HEK293 (cell line): Measurements from ENCODE around the gene CCBE1.

Experiments used
- YY1 ChIP-seq: fragments of 450-650 bp; formaldehyde crosslinking; IDR thresholded peaks from 2 replicates; pipeline ENCODE4 v1.5.1; 2018; ENCODE audit warnings: missing biosample characterization, missing genetic modification characterization
- ZNF133 ChIP-seq: fragments of 450-650 bp; formaldehyde crosslinking; IDR thresholded peaks from 2 replicates; pipeline ENCODE4 v1.5.1; 2016; ENCODE audit warnings: missing biosample characterization, missing genetic modification characterization
- ZNF510 ChIP-seq: fragments of 450-650 bp; formaldehyde crosslinking; IDR thresholded peaks from 2 replicates; pipeline ENCODE4 v1.5.1; 2018; ENCODE audit warnings: mild to moderate bottlenecking, missing genetic modification characterization, missing biosample characterization; ENCODE audit not compliant: insufficient replicate concordance
- ZNF544 ChIP-seq: fragments of 450-650 bp; formaldehyde crosslinking; IDR thresholded peaks from 2 replicates; pipeline ENCODE4 v1.5.0; 2017; ENCODE audit warnings: missing biosample characterization, missing genetic modification characterization
- ZNF707 ChIP-seq: fragments of 450-650 bp; formaldehyde crosslinking; IDR thresholded peaks from 2 replicates; pipeline ENCODE4 v1.5.1; 2016; ENCODE audit warnings: missing biosample characterization, missing genetic modification characterization
- ZSCAN16 ChIP-seq: fragments of 450-650 bp; formaldehyde crosslinking; IDR thresholded peaks from 2 replicates; pipeline ENCODE4 v1.5.1; 2016; ENCODE audit warnings: missing biosample characterization, missing genetic modification characterization
- TF ChIP-seq, protein P1 (sequence below): fragments of 450-650 bp; formaldehyde crosslinking; IDR thresholded peaks from 2 replicates; pipeline ENCODE4 v1.5.1; 2016; ENCODE audit warnings: missing biosample characterization, missing genetic modification characterization
- TF ChIP-seq, protein P2 (sequence below): fragments of 450-650 bp; formaldehyde crosslinking; IDR thresholded peaks from 2 replicates; pipeline ENCODE4 v1.5.1; 2017; ENCODE audit warnings: missing biosample characterization, missing genetic modification characterization
- TF ChIP-seq, protein P3 (sequence below): fragments of 450-650 bp; formaldehyde crosslinking; IDR thresholded peaks from 2 replicates; pipeline ENCODE4 v1.5.1; 2016; ENCODE audit warnings: missing biosample characterization, missing genetic modification characterization

DNA sequence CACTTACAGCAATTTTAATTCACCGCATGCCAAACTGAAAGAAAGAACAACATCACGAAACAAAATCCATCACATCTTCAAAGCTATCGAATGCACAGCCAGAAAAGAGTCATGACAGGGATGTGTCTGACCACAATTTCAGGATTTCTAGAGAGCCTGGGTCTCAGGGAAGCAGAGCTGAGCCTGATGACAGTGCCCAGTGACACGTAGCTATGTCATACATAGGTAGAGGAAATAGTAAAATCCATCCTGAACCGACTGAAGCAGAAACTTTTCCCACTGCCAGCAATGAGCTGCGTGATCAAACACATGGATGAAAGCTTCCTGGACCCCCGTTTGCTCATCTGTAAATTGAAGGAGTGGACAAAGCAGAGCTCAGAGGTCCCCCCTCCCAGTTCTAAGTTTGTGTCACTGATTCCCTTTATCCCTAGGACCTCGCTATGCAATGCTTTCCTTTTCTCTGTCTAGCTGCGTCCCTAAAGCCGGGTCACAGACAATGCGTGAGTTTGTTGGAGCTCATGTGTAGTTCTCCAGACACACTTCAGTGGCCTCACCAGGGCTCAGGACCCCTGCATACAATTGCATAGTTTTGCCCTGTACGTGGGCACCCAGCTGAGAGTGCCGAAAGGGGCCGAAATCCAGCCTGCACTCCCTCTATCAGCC, 37.6 kb downstream of the CCBE1 start:
- TF ChIP-seq, protein P1, sequence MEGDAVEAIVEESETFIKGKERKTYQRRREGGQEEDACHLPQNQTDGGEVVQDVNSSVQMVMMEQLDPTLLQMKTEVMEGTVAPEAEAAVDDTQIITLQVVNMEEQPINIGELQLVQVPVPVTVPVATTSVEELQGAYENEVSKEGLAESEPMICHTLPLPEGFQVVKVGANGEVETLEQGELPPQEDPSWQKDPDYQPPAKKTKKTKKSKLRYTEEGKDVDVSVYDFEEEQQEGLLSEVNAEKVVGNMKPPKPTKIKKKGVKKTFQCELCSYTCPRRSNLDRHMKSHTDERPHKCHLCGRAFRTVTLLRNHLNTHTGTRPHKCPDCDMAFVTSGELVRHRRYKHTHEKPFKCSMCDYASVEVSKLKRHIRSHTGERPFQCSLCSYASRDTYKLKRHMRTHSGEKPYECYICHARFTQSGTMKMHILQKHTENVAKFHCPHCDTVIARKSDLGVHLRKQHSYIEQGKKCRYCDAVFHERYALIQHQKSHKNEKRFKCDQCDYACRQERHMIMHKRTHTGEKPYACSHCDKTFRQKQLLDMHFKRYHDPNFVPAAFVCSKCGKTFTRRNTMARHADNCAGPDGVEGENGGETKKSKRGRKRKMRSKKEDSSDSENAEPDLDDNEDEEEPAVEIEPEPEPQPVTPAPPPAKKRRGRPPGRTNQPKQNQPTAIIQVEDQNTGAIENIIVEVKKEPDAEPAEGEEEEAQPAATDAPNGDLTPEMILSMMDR = no peak
- TF ChIP-seq ZNF133 (tag by site-specific recombination) = no peak
- TF ChIP-seq, protein P2, sequence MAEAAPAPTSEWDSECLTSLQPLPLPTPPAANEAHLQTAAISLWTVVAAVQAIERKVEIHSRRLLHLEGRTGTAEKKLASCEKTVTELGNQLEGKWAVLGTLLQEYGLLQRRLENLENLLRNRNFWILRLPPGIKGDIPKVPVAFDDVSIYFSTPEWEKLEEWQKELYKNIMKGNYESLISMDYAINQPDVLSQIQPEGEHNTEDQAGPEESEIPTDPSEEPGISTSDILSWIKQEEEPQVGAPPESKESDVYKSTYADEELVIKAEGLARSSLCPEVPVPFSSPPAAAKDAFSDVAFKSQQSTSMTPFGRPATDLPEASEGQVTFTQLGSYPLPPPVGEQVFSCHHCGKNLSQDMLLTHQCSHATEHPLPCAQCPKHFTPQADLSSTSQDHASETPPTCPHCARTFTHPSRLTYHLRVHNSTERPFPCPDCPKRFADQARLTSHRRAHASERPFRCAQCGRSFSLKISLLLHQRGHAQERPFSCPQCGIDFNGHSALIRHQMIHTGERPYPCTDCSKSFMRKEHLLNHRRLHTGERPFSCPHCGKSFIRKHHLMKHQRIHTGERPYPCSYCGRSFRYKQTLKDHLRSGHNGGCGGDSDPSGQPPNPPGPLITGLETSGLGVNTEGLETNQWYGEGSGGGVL (tag by site-specific recombination) = no peak
- no peak for TF ChIP-seq YY1 (tag by site-specific recombination)
- no peak for TF ChIP-seq ZNF544 (tag by site-specific recombination)
- TF ChIP-seq, protein P3, sequence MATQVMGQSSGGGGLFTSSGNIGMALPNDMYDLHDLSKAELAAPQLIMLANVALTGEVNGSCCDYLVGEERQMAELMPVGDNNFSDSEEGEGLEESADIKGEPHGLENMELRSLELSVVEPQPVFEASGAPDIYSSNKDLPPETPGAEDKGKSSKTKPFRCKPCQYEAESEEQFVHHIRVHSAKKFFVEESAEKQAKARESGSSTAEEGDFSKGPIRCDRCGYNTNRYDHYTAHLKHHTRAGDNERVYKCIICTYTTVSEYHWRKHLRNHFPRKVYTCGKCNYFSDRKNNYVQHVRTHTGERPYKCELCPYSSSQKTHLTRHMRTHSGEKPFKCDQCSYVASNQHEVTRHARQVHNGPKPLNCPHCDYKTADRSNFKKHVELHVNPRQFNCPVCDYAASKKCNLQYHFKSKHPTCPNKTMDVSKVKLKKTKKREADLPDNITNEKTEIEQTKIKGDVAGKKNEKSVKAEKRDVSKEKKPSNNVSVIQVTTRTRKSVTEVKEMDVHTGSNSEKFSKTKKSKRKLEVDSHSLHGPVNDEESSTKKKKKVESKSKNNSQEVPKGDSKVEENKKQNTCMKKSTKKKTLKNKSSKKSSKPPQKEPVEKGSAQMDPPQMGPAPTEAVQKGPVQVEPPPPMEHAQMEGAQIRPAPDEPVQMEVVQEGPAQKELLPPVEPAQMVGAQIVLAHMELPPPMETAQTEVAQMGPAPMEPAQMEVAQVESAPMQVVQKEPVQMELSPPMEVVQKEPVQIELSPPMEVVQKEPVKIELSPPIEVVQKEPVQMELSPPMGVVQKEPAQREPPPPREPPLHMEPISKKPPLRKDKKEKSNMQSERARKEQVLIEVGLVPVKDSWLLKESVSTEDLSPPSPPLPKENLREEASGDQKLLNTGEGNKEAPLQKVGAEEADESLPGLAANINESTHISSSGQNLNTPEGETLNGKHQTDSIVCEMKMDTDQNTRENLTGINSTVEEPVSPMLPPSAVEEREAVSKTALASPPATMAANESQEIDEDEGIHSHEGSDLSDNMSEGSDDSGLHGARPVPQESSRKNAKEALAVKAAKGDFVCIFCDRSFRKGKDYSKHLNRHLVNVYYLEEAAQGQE = no peak
- no peak for TF ChIP-seq ZSCAN16 (tag by site-specific recombination)
- TF ChIP-seq ZNF510 (tag by site-specific recombination) = no peak
- no peak for TF ChIP-seq ZNF707
